HCT116 (cell line): Measurements from ENCODE around the gene HOMER1. TPM values are rescaled to one million over a fixed set of nuclear protein-coding genes. Genes with fewer than 3 reads are reported as not detected.

ENCODE experiments used
- ATAC-seq: fragments of 200-7000 bp; cut with Tn5 transposase; 2 replicates; pipeline ENCODE4 v1.9.1; 2020; ENCODE audit warnings: mild to moderate bottlenecking, moderate library complexity
- BruUV-seq: library from RNA; stranded (reverse); fragments of 400-500 nt; replicated peaks from 2 replicates; lab custom pipeline; 2021; lab: Mats Ljungman, UMichigan
- CTCF ChIA-PET: fragments of 300-600 bp; sonication (Branson Sonifier 250); formaldehyde crosslinking; loops from one replicate; lab custom pipeline; 2021; ENCODE audit warnings: antibody characterized with exemption; lab: Charles Lee
- POLR2A ChIA-PET: fragments of 300-600, 350-600 bp; sonication (Branson Sonifier 250); formaldehyde crosslinking; loops from one replicate; lab custom pipeline; 2021; ENCODE audit warnings: antibody characterized with exemption; lab: Charles Lee
- RAD21 ChIA-PET, 2 experiments: fragments of 300-600 bp; sonication (Branson Sonifier 250); formaldehyde crosslinking; loops; one replicate each; lab custom pipeline; 2023; ENCODE audit warnings: low total read pairs in 2 of 2; ENCODE audit not compliant: uncharacterized antibody in 2 of 2, unreplicated experiment in 2 of 2, low non-redundant PET in 1 of 2; lab: Charles Lee
- DNase-seq: peaks from one replicate; pipeline ENCODE4 v3.0.0-alpha.2; 2010; ENCODE audit warnings: low read depth, low spot score
- H2AFZ ChIP-seq: fragments of 200-600 bp; shearing (Covaris generic), sonication (generic); 2 replicates; pipeline ENCODE4 v1.6.1; 2017; ENCODE audit warnings: low read depth, mixed run types, mixed read lengths, antibody characterized with exemption, low read length; ENCODE audit not compliant: poor library complexity, severe bottlenecking
- H3K27ac ChIP-seq: 2 replicates; pipeline ENCODE4 v1.5.1; 2012; ENCODE audit warnings: low read depth, low read length
- H3K27me3 ChIP-seq: fragments of 200-600 bp; sonication (generic); 2 replicates; pipeline ENCODE4 v1.6.1; 2016; ENCODE audit warnings: mixed run types, low read length, mixed read lengths; ENCODE audit not compliant: insufficient read depth
- H3K36me3 ChIP-seq, 2 experiments: fragments of 200-500 bp in 1 of 2; fragments of 200-600 bp in 1 of 2; sonication (Bioruptor generic) in 1 of 2; sonication (generic) in 1 of 2; 2 replicates each; pipeline versions ENCODE4 v1.5.1 to v1.6.1; 2014 to 2016; ENCODE audit warnings: low read length in 2 of 2, inconsistent platforms in 1 of 2, mixed read lengths in 1 of 2, mixed run types in 1 of 2; ENCODE audit not compliant: insufficient read depth in 2 of 2, control insufficient read depth in 1 of 2
- H3K4me1 ChIP-seq, 2 experiments: fragments of 200-600 bp in 1 of 2; sonication (generic) in 1 of 2; 2 replicates each; pipeline versions ENCODE4 v1.5.1 to v1.6.1; 2012 to 2017; ENCODE audit warnings: low read length in 2 of 2, inconsistent platforms in 1 of 2, mild to moderate bottlenecking in 1 of 2, mixed read lengths in 1 of 2, mixed run types in 1 of 2, moderate library complexity in 1 of 2; ENCODE audit not compliant: insufficient read depth in 2 of 2, control insufficient read depth in 1 of 2
- H3K4me2 ChIP-seq: fragments of 200-600 bp; sonication (generic); 2 replicates; pipeline ENCODE4 v1.6.1; 2017; ENCODE audit warnings: mixed run types, low read length, mixed read lengths
- H3K4me3 ChIP-seq, 2 experiments: fragments of 200-600 bp in 1 of 2; sonication (generic) in 1 of 2; replicated peaks in 1 of 2; 2 replicates each; pipeline ENCODE4 v1.5.1; 2011 to 2016; ENCODE audit warnings: low read length in 2 of 2, control low read depth in 1 of 2, low read depth in 1 of 2, mild to moderate bottlenecking in 1 of 2, mixed read lengths in 1 of 2, mixed run types in 1 of 2
- H3K79me2 ChIP-seq: fragments of 200-600 bp; sonication (generic); 2 replicates; pipeline ENCODE4 v1.6.1; 2017; ENCODE audit warnings: mild to moderate bottlenecking, mixed run types, low read length, moderate library complexity, mixed read lengths; ENCODE audit not compliant: insufficient read depth
- H3K9ac ChIP-seq: fragments of 200-600 bp; sonication (generic); 2 replicates; pipeline ENCODE4 v1.6.1; 2016; ENCODE audit warnings: low read length, mixed read lengths
- H3K9me2 ChIP-seq: fragments of 200-600 bp; sonication (generic), shearing (Covaris generic); 2 replicates; pipeline ENCODE4 v1.6.1; 2017; ENCODE audit warnings: mixed run types, mild to moderate bottlenecking, moderate library complexity; ENCODE audit not compliant: insufficient read depth
- H3K9me3 ChIP-seq, 2 experiments: fragments of 200-500 bp in 1 of 2; fragments of 200-600 bp in 1 of 2; sonication (Bioruptor generic) in 1 of 2; sonication (generic) in 1 of 2; 2 replicates each; pipeline ENCODE4 v1.6.1; 2014 to 2017; ENCODE audit warnings: low read length in 2 of 2, mixed read lengths in 2 of 2, inconsistent platforms in 1 of 2, low read depth in 1 of 2, mild to moderate bottlenecking in 1 of 2, mixed run types in 1 of 2, moderate library complexity in 1 of 2; ENCODE audit not compliant: control insufficient read depth in 1 of 2, insufficient read depth in 1 of 2
- H4K20me1 ChIP-seq: fragments of 200-600 bp; sonication (generic), shearing (Covaris generic); 2 replicates; pipeline ENCODE4 v1.6.1; 2017; ENCODE audit warnings: mixed run types, mild to moderate bottlenecking, moderate library complexity; ENCODE audit not compliant: insufficient read depth
- CBX3 ChIP-seq: IDR thresholded peaks from 2 replicates; pipeline ENCODE4 v1.6.1; 2012; ENCODE audit warnings: low read depth
- CEBPB ChIP-seq: IDR thresholded peaks from 2 replicates; pipeline ENCODE4 v1.6.1; 2012; ENCODE audit warnings: low read depth
- CTCF ChIP-seq, 3 experiments: fragments of 200-600 bp in 1 of 3; sonication (generic) in 1 of 3; IDR thresholded peaks in 2 of 3; conservative IDR thresholded peaks in 1 of 3; 2 replicates each; pipeline ENCODE4 v1.5.1; 2012 to 2017; ENCODE audit warnings: low read depth in 2 of 3, low read length in 2 of 3, antibody characterized with exemption in 1 of 3, borderline replicate concordance in 1 of 3, control low read depth in 1 of 3, mild to moderate bottlenecking in 1 of 3, mixed read lengths in 1 of 3, mixed run types in 1 of 3, moderate library complexity in 1 of 3; ENCODE audit not compliant: insufficient read depth in 1 of 3
- EGR1 ChIP-seq: IDR thresholded peaks from 2 replicates; pipeline ENCODE4 v1.6.1; 2012; ENCODE audit warnings: low read depth
- JUND ChIP-seq: IDR thresholded peaks from 2 replicates; pipeline ENCODE4 v1.6.1; 2012
- RAD21 ChIP-seq: IDR thresholded peaks from 2 replicates; pipeline ENCODE4 v1.6.1; 2012; ENCODE audit warnings: low read depth, mild to moderate bottlenecking
- SIN3A ChIP-seq: IDR thresholded peaks from 2 replicates; pipeline ENCODE4 v1.6.1; 2012; ENCODE audit warnings: low read depth
- SP1 ChIP-seq: IDR thresholded peaks from 2 replicates; pipeline ENCODE4 v1.6.1; 2012; ENCODE audit warnings: low read depth
- SRF ChIP-seq: IDR thresholded peaks from 2 replicates; pipeline ENCODE4 v1.6.1; 2012; ENCODE audit warnings: low read depth
- ZFX ChIP-seq: fragments of 450-650 bp; IDR thresholded peaks from 2 replicates; pipeline ENCODE4 v1.6.1; 2017
- ZNF274 ChIP-seq: fragments of 200-500 bp; sonication (Bioruptor generic); IDR thresholded peaks from 2 replicates; pipeline ENCODE4 v1.6.1; 2014; ENCODE audit warnings: mild to moderate bottlenecking, low read depth, low read length, inconsistent platforms
- intact Hi-C: fragments of 100-400 bp; cut with micrococcal nuclease; formaldehyde crosslinking; loops from 2 replicates; pipeline ENCODE4 v1.10.0; 2022
- total RNA-seq: library from RNA; stranded (reverse); gene quantifications from one replicate; pipeline ENCODE4 v1.2.1, GENCODE V29; 2021; ENCODE audit not compliant: unreplicated experiment

HOMER1 gene
- total RNA-seq, 1 experiment from 2014 or later: 21.4 TPM

DNA sequence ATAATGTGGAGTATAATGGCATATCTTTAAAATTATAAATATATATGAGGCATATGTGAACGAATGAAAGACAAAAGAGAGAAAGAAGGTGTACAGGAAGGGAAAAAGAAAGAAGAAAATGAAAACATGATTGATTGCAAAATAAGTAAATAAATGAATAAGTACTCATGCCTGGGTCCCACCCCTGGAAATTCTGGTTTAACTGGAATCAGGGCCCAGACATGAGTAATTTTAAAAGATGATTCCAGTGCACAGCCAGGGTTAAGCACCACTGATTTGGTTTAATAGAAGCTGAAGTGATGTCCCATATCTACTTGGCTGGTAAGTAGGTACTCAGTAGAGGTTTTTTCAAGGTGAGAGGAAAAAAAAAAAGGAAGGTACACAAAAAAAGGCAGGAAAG lies 34.0 kb upstream of the HOMER1 start:
- Histone ChIP-seq H3K4me2 (peak overlapping the region; percentile 10; the same call in 1 of the 2 replicates), H3K9me2 (no peaks in the 10 kb centered on the region), H3K4me3 (no peak overlapping the region), H3K9me3 (no peaks in the 10 kb centered on the region), H3K9ac (no peak overlapping the region), H4K20me1 (no peaks in the 10 kb centered on the region), H3K27me3 (no peaks in the 10 kb centered on the region), H3K36me3 (no peaks in the 10 kb centered on the region), H2AFZ (no peak overlapping the region), H3K27ac (no peak overlapping the region), H3K4me1 (peaks cover 4 to 6% of the 10 kb centered on the region in 2 experiments; a peak in 2 of 4 replicates), H3K79me2 (no peaks in the 10 kb centered on the region)
- DNase-seq (no peak), ATAC-seq (no peak)
- TF ChIP-seq CEBPB (peak; percentile 72), RAD21 (no peak), CBX3 (peak; percentile 17; the same call in 1 of the 2 replicates), JUND (0 out of 2 replicates have a peak, but pooled peaks have one; percentile 28)
- ChIA-PET RAD21 (no interaction called here), CTCF (no interaction called here), POLR2A (no interaction called here)
- no TSS peak for BruUV-seq
- intact Hi-C loops: no loop called here

GRCh38 chr5:79547429-79547822 lies 33.5 kb upstream of the HOMER1 start:
- Histone ChIP-seq H3K27me3 (no peaks in the 10 kb centered on the region), H3K9me2 (no peaks in the 10 kb centered on the region), H3K4me3 (no peak overlapping the region), H2AFZ (peak overlapping the region; percentile 5), H3K36me3 (no peaks in the 10 kb centered on the region), H3K9ac (no peak overlapping the region), H3K79me2 (no peaks in the 10 kb centered on the region), H3K9me3 (no peaks in the 10 kb centered on the region), H3K4me1 (peaks cover 4 to 6% of the 10 kb centered on the region in 2 experiments; a peak in 2 of 4 replicates), H3K4me2 (no peak overlapping the region), H4K20me1 (no peaks in the 10 kb centered on the region), H3K27ac (no peak overlapping the region)
- ATAC-seq: no peak
- ChIA-PET CTCF (no interaction called here), RAD21 (no interaction called here), POLR2A (no interaction called here)
- DNase-seq: no peak
- BruUV-seq: no TSS peak
- intact Hi-C loops: no loop called here
- no peak for TF ChIP-seq CBX3
- TF ChIP-seq EGR1: no peak
- no peak for TF ChIP-seq ZFX
- no peak for TF ChIP-seq SP1
- no peak for TF ChIP-seq SRF
- TF ChIP-seq SIN3A: no peak
- no peak for TF ChIP-seq CTCF (IDR thresholded peaks at IDR 0.05 in 2 of 3, conservative IDR thresholded peaks at IDR 0.05 in 1 of 3; ENCODE audit: borderline replicate concordance in 1 of 3, insufficient read depth in 1 of 3, low read depth in 2 of 3, low read length in 2 of 3)
- TF ChIP-seq JUND: no peak
- no peak for TF ChIP-seq ZNF274
